ENCODE data around the gene LYZL6. TPM values are rescaled to one million over a fixed set of nuclear protein-coding genes. Genes with fewer than 3 reads are reported as not detected.

LYZL6 gene
- total RNA-seq, 4 donors from 2014 or later, result not detected

DNA sequence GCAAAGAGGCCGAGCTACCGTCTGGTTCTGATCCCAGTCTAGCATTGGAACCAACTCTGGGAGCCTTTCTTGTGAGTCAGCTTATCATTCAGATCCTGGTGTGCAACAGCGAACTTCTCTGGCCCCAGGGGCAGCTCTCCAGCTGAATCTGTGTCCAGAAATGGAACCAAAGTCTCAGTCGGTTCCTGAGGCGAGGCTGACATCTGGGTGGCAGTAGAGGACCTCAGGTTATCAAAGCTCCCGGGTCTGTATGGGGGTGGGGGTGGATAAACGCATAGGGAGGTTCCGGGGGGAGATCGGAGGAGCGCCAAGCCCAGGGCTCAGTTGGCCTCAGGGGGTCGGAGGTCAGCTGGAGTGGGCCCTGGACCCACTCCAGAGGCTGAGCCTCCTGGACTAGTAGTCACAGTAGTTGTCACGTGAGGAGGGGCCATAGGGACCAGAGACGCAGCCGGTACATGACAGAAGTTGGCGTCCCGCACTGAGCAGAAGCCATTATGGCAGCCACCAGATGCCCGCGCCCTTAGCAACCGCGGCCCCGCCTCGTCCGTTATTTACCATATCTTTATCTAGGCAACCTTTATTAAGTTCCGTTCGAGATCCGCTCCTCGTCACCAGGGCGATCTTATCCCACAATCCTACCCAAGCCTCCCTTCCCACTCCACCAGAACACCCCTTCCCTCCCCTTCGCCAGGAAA lies 25.8 kb downstream of the LYZL6 start:
- TF ChIP-seq, protein P1, sequence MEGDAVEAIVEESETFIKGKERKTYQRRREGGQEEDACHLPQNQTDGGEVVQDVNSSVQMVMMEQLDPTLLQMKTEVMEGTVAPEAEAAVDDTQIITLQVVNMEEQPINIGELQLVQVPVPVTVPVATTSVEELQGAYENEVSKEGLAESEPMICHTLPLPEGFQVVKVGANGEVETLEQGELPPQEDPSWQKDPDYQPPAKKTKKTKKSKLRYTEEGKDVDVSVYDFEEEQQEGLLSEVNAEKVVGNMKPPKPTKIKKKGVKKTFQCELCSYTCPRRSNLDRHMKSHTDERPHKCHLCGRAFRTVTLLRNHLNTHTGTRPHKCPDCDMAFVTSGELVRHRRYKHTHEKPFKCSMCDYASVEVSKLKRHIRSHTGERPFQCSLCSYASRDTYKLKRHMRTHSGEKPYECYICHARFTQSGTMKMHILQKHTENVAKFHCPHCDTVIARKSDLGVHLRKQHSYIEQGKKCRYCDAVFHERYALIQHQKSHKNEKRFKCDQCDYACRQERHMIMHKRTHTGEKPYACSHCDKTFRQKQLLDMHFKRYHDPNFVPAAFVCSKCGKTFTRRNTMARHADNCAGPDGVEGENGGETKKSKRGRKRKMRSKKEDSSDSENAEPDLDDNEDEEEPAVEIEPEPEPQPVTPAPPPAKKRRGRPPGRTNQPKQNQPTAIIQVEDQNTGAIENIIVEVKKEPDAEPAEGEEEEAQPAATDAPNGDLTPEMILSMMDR (IDR thresholded peaks at IDR 0.05), result no peak
- ATAC-seq (ENCODE audit: low FRiP score), result no peak
- no peak for DNase-seq (ENCODE audit: low spot score)

- TF ChIP-seq, protein P1 (IDR thresholded peaks at IDR 0.05), result no peak
- ATAC-seq (ENCODE audit: low FRiP score) (no peak), DNase-seq (ENCODE audit: low spot score) (no peak)
Observed at GRCh38 chr17:35915153-35915964, 28.2 kb downstream of the LYZL6 start.

DNA sequence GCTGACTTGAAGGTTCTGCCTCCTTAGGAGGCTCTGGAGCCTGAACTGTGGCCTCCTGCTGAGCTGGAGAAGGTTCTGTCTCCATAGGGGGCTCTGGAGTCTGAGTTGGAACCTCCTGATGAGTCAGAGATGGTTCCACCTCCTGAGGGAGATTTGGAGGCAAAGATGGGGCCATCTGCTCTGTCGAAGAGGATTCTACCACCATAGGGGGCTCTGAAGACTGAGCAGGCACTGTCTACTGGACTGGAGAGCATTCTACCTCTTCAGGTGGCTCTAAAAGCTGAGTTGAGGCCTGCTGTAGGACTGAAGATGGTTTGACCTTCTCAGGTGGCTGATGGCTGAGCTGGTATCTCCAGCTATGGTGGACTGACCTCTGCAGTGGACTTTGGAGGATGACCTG lies 29.2 kb downstream of the LYZL6 start:
- TF ChIP-seq, protein P1 (IDR thresholded peaks at IDR 0.05), result no peak
- no peak for ATAC-seq (ENCODE audit: low FRiP score)
- no peak for DNase-seq (ENCODE audit: low spot score)

DNA sequence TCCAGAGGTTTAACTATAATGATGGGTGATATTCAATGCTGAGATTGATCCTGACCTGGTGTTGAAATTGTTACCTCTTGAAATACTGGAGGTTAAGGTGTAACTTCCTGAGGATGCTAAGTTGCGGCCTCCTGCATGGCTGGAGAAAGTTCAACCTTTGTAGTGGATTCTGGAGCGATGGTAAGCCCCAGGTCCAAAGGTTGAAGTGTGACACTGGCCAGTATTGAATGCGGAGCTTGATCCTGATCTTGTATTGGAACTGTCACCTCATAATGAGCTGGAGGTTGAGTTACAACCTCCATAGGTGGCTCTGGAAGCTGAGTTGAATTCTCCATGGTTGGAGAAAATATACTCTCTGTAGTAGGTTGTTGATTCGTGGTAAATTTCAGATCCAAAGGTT lies 29.9 kb downstream of the LYZL6 start:
- ATAC-seq (ENCODE audit: low FRiP score) (no peak), DNase-seq (ENCODE audit: low spot score) (no peak)
- TF ChIP-seq, protein P1 (IDR thresholded peaks at IDR 0.05), result no peak

- DNase-seq (ENCODE audit: low spot score) (no peak), ATAC-seq (ENCODE audit: low FRiP score) (no peak)
- TF ChIP-seq, protein P1 (IDR thresholded peaks at IDR 0.05), result no peak
Observed at GRCh38 chr17:35912942-35913341, 30.6 kb downstream of the LYZL6 start.

- DNase-seq (ENCODE audit: low spot score) (no peak), ATAC-seq (ENCODE audit: low FRiP score) (no peak)
- TF ChIP-seq, protein P1 (IDR thresholded peaks at IDR 0.05), result no peak
Observed at GRCh38 chr17:35912339-35912912, 31.1 kb downstream of the LYZL6 start.

All from omental fat pad (tissue), 4 donors.